Epidermal melanocyte (primary cell): Measurements from ENCODE around the gene CAMTA2.
"Not testable (repeated sequence)": the region's sequence is repeated elsewhere in the genome, so short reads cannot be mapped to it uniquely, and the experiment has no call there.

ENCODE experiments used
- DNase-seq: peaks from one replicate; pipeline ENCODE4 v3.0.0; 2011; ENCODE audit warnings: low spot score; ENCODE audit not compliant: insufficient read length

CAMTA2 gene

GRCh38 chr17:4934173-4934979 is 53.1 kb downstream of the CAMTA2 start:
- DNase-seq, result peak; percentile 17

GRCh38 chr17:4933646-4934045 is 53.8 kb downstream of the CAMTA2 start:
- DNase-seq, result no peak

- DNase-seq, result no peak
Observed at GRCh38 chr17:4932756-4933155, 54.7 kb downstream of the CAMTA2 start.

- no peak for DNase-seq
Observed at GRCh38 chr17:4931963-4932362, 55.5 kb downstream of the CAMTA2 start, which contains the start of gene GP1BA. Gene GP1BA, plus strand, starts transcription at chr17:4932277. Its CDS starts 328 bp downstream, at chr17:4932605.

- no peak for DNase-seq
Observed at GRCh38 chr17:4928881-4929280, 58.6 kb downstream of the CAMTA2 start.

GRCh38 chr17:4926577-4927335 is 60.7 kb downstream of the CAMTA2 start:
- not testable (repeated sequence) for DNase-seq

- no peak for DNase-seq
Observed at GRCh38 chr17:4921320-4921719, 66.2 kb downstream of the CAMTA2 start.

GRCh38 chr17:4920351-4921048 is 67.0 kb downstream of the CAMTA2 start:
- no peak for DNase-seq

GRCh38 chr17:4919511-4920047 is 67.9 kb downstream of the CAMTA2 start:
- peak; percentile 9 for DNase-seq
